Stimulated activated CD8-positive, alpha-beta memory T cell treated with anti-CD3 and anti-CD28 coated beads, Interleukin-12 subunit alpha, Interleukin-12 subunit beta, amount 100 ng/mL, for 24 hours (primary cell): ENCODE data around the gene MYL3.
"Not testable (repeated sequence)": the region's sequence is repeated elsewhere in the genome, so short reads cannot be mapped to it uniquely, and the experiment has no call there.

Source experiments
- DNase-seq: peaks from one replicate; pipeline ENCODE4 v3.0.0-alpha.2; 2020; ENCODE audit errors: extremely low read depth

Gene MYL3

DNA sequence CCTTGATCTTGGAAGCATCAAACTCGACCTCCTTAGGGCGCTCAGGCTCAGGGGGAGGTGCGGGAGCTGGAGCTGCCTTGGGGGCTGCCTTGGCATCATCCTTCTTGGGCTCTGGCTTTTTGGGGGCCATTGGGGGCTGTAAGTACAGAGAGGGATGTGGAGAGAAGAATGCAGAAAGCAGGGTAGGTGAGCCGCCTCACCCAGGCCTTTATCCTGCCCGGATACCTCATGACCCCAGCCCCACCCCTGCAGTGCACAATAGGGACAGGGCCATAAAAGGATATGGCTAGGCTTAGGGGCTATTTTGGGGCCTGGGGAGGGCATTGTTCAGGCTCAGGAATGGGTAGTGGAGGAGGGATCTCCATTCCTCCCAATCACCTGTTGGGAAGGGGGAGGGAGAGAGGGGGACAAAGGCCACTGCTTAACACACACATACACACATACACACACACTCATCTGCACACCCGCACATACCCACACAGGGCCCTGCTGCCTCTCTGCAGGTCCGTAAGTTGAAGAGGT lies at the start of gene MYL3:
Gene MYL3, minus strand, starts transcription at position 184 of the 522 bp plus-strand sequence. Its CDS starts 54 bp downstream, at position 130.
- DNase-seq = no peak

GRCh38 chr3:46912986-46913385 lies 49.7 kb upstream of the MYL3 start:
- no peak for DNase-seq

DNA sequence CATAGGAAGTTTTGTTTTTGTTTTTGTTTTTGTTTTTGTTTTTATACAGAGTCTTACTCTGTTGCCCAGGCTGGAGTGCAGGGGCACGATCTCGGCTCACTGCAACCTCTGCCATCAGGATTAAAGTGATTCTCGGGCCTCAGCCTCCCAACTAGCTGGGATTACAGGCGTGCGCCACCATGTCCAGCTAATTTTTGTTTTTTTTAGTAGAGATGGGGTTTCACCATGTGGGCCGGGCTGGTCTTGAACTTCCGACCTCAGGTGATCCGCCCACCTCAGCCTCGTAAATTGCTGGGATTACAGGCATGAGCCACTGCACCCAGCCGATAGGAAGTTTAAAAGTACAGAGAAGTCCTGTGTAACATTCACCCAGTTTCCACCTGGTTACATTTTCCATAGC lies 47.7 kb upstream of the MYL3 start:
- DNase-seq = not testable (repeated sequence)

DNA sequence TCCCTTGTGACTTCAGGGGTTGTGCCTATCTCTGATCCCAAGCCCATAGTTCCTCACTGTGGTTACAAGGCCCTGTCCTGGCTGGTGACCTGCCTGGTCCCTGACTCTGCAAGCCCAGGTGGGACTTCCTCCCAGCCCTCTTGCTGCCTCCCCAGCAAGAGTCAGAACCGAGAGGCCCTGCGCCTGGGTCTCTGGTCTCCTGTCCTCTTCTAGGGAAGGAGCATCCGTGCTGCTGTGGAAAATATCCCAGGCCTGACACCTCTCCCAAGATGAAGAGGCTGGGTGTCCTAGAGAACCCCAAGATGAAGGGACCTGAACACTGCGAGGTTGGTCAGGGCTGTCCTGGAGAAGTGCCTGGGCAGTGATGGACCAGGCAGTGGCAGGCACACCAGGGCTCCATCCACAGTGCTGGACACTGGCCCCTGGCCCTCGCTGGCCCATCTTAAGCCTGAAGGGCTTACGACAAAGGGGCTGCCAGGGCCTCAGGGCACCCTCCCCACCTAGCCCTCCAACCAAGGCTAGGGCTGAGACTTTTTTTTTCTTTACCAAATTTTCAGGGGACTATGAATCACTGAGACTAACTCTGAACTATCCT lies 47.0 kb upstream of the MYL3 start:
- DNase-seq = no peak

GRCh38 chr3:46909535-46910161 lies 46.4 kb upstream of the MYL3 start:
- DNase-seq = peak; percentile 55

- DNase-seq = no peak
Measured at GRCh38 chr3:46908986-46909534, 45.8 kb upstream of the MYL3 start.

DNA sequence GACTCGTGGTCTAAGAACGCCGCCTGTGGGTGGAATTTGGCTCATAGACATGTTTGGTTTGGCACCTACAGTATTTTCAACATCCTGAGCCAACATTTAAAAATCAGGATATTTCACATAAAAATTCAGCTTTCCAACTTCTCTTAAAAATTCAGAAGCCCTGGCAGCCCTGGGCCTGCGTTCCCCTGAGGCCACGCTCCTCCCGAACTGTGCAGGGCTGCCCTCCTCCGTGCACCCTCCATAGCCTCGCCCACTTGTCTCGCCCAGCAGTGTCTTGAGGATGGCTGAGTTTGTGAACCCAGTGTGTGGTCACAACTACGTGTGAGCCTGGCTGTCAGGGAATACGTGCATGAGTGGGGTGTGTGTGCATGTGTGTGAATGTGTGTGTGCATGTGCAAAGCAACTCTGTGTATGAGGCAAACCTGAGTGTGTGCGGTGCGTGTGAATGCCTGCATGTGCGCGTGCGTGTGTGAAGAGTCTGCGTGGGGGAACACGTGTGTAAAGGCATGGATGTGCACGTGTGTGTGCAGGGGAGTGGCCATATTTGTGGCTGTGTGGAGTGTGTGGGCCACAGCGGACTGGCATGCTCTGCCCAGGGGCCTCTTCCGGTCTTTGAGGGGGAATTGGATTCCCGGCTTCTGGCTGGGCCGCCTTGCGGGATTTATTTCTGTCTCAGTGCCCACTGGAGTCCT lies 45.2 kb upstream of the MYL3 start:
- DNase-seq = no peak

DNA sequence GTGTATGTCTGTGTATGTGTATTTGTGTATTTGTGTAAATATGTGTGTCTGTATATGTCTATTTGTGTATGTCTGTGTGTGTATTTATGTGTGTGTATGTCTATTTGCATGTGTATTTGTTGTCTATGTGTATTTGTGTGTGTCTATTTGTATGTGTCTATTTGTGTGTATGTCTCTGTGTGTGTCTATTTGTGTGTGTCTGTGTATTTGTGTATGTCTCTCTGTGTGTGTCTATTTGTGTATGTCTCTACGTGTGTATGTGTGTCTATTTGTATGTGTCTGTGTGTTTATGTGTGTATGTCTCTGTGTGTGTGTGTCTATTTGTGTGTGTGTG lies 44.7 kb upstream of the MYL3 start:
- no peak for DNase-seq

DNA sequence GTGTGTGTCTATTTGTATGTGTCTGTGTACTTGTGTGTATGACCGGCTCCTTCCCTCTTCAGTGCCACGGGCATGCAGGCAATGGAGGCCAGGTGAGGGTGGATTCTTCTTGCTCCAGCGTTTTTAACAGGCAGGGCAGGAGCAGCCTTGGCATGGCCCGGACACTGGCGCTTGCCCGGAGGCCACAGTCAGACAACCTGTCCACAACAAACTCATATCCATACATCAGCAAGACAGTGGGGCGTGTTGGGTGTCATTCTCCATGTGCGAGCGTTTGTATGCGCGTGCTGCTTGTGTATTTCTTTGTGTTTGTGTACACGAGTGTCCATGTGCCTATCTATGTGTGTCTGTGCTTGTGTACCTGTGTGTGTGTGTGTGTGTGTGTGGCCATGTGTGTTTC lies 44.0 kb upstream of the MYL3 start:
- DNase-seq = no peak

GRCh38 chr3:46906471-46907058 lies 43.3 kb upstream of the MYL3 start:
- no peak for DNase-seq

GRCh38 chr3:46905661-46906451 lies 42.6 kb upstream of the MYL3 start:
- DNase-seq = no peak

GRCh38 chr3:46905213-46905560 lies 41.9 kb upstream of the MYL3 start:
- DNase-seq = no peak

GRCh38 chr3:46904303-46905212 lies 41.3 kb upstream of the MYL3 start:
- DNase-seq = no peak

GRCh38 chr3:46903341-46904302 lies 40.4 kb upstream of the MYL3 start:
- DNase-seq = no peak

GRCh38 chr3:46902188-46902631 lies 39.0 kb upstream of the MYL3 start:
- DNase-seq = no peak

GRCh38 chr3:46901591-46902187 lies 38.4 kb upstream of the MYL3 start:
- no peak for DNase-seq

- no peak for DNase-seq
Measured at GRCh38 chr3:46901061-46901460, 37.8 kb upstream of the MYL3 start.

GRCh38 chr3:46900356-46900755 lies 37.1 kb upstream of the MYL3 start:
- no peak for DNase-seq

DNA sequence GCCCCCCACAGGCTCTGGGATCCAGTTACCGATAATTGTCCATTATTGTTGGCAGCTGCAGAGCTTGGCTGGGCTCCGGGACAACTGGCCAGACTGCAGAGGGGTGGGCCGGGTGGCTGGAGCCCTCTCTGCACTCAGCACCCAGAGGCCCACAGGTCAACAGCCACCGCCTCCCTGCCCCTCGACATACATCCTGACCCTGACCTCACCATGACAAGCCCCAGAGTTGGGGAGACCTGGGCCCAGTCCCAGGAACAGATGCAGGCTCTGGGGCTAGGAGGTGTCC lies 36.7 kb upstream of the MYL3 start:
- DNase-seq = no peak
